BLaER1 treated with 17β-estradiol and CSF1 and Interleukin-3, amounts not matched to agents 10 nM and 100 nM (cell line): Measurements from ENCODE around the gene STAM.

Experiments
- H3K27ac ChIP-seq, 11 experiments: shearing (Covaris generic); formaldehyde crosslinking; 2 replicates each; pipeline ENCODE4 v1.8.1; 2022
- H3K27me3 ChIP-seq, 11 experiments: shearing (Covaris generic); formaldehyde crosslinking; 2 replicates each; pipeline ENCODE4 v1.8.1; 2022
- H3K36me3 ChIP-seq, 11 experiments: shearing (Covaris generic); formaldehyde crosslinking; 2 replicates each; pipeline ENCODE4 v1.8.1; 2022
- H3K4me1 ChIP-seq, 10 experiments: shearing (Covaris generic); formaldehyde crosslinking; 2 replicates each; pipeline ENCODE4 v1.8.1; 2022
- H3K4me2 ChIP-seq, 11 experiments: shearing (Covaris generic); formaldehyde crosslinking; 2 replicates each; pipeline ENCODE4 v1.8.1; 2022
- H3K4me3 ChIP-seq, 10 experiments: shearing (Covaris generic); formaldehyde crosslinking; 2 replicates each; pipeline ENCODE4 v1.8.1; 2022
- H3K9ac ChIP-seq, 11 experiments: shearing (Covaris generic); formaldehyde crosslinking; 2 replicates each; pipeline ENCODE4 v1.8.1; 2022
- H3K9me3 ChIP-seq, 11 experiments: shearing (Covaris generic); formaldehyde crosslinking; replicated peaks in 1 of 11; 2 replicates each; pipeline ENCODE4 v1.8.1; 2022
- H4K20me1 ChIP-seq, 11 experiments: shearing (Covaris generic); formaldehyde crosslinking; 2 replicates each; pipeline ENCODE4 v1.8.1; 2022
- Cebpa-rat ChIP-seq, 11 experiments: shearing (Covaris generic); IDR thresholded peaks; 2 replicates each; pipeline ENCODE4 v1.8.1; 2022

STAM gene

DNA sequence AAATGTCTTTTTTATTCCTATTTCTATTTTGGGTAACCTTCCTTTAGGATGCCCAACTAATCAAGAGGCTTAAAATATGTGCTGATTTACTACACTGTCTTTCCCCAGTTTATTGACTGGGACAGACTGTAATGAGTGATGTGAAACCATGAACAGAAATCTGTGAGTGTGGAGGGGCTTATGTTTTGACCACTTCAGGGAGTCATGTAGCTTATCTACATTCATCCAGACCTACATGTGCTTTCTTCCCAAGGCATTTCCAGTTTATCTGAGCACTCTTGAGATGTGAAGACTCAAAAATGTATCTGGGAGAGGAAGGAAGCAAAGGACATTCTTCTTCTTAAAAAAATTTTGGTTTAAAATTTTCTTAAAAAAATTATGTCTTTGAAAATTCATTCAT is 45.2 kb downstream of the STAM start:
- no peak overlapping the region for H3K4me2 ChIP-seq
- no peaks in the 10 kb centered on the region for H3K27me3 ChIP-seq
- TF ChIP-seq Cebpa-rat (IDR thresholded peaks at IDR 0.05): no peak
- peaks cover 0 to 12% (median 2%) of the 10 kb centered on the region in 10 experiments; a peak in 9 of 20 replicates for H3K4me1 ChIP-seq
- H3K27ac ChIP-seq: no peak overlapping the region
- no peak overlapping the region for H3K9ac ChIP-seq
- peaks cover 48 to 99% (median 76%) of the 10 kb centered on the region in 11 experiments for H3K36me3 ChIP-seq
- peaks cover 0 to 30% (median 2%) of the 10 kb centered on the region in 11 experiments; a peak in 7 of 22 replicates for H4K20me1 ChIP-seq
- H3K4me3 ChIP-seq: no peak overlapping the region
- H3K9me3 ChIP-seq: peaks cover 0 to 6% (median under 1%) of the 10 kb centered on the region in 11 experiments; a peak in 4 of 22 replicates

DNA sequence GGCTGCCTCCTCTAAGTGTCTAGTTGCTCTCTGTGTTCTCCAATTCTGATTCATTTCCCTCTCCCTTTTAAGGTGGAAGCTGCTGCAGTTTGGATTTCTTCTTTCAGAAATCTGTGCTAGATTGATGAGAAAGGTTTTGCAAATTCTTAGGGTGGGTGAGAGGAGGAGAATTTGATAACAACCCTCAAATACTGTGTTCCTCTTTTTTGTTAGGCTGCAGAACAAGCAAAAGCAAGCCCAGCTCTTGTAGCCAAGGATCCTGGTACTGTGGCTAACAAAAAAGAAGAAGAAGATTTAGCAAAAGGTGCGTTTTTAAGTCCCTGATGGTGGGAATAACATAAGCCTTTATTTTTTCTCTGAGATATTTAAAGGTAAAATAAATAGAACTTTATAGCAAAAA is 49.1 kb downstream of the STAM start:
- no peak overlapping the region; a peak in 1 of 22 replicates for H3K27ac ChIP-seq
- peaks cover 0 to 15% (median 0%) of the 10 kb centered on the region in 11 experiments; a peak in 3 of 22 replicates for H4K20me1 ChIP-seq
- H3K36me3 ChIP-seq: peaks cover 62 to 99% (median 75%) of the 10 kb centered on the region in 11 experiments
- H3K9ac ChIP-seq: no peak overlapping the region
- peaks cover 0 to 12% (median 2%) of the 10 kb centered on the region in 10 experiments; a peak in 9 of 20 replicates for H3K4me1 ChIP-seq
- H3K4me3 ChIP-seq: no peak overlapping the region
- no peak overlapping the region; a peak in 1 of 22 replicates for H3K4me2 ChIP-seq
- no peaks in the 10 kb centered on the region for H3K27me3 ChIP-seq
- H3K9me3 ChIP-seq: no peaks in the 10 kb centered on the region
- no peak for TF ChIP-seq Cebpa-rat (IDR thresholded peaks at IDR 0.05)

DNA sequence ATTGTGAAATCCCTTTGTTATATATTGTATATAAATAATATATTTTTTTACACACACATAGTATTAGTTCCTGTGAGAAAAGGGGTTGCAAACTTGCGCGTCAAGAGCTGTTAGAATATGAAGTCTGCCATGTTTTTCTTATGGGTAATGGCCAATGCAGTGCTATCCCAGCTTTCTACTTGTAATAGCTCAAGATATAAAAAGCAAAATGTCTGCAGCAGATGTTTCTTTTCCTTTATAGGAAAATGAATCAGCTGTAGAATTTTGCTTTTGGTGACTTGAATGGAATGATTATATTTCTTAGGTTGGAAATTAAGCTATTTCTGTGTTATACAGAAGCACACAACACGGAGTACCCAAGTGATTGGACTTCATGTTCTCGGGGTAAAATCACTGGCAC is 54.7 kb downstream of the STAM start:
- H3K4me2 ChIP-seq: no peak overlapping the region
- H3K9me3 ChIP-seq: peaks cover 0 to 8% (median 4%) of the 10 kb centered on the region in 11 experiments; a peak in 7 of 22 replicates
- H3K27ac ChIP-seq: no peak overlapping the region
- H3K27me3 ChIP-seq: no peaks in the 10 kb centered on the region
- no peak overlapping the region for H3K9ac ChIP-seq
- no peak overlapping the region for H3K4me3 ChIP-seq
- no peaks in the 10 kb centered on the region for H3K4me1 ChIP-seq
- no peak for TF ChIP-seq Cebpa-rat (IDR thresholded peaks at IDR 0.05)
- no peaks in the 10 kb centered on the region; a peak in 1 of 22 replicates for H4K20me1 ChIP-seq
- peaks cover 63 to 99% (median 85%) of the 10 kb centered on the region in 11 experiments for H3K36me3 ChIP-seq

DNA sequence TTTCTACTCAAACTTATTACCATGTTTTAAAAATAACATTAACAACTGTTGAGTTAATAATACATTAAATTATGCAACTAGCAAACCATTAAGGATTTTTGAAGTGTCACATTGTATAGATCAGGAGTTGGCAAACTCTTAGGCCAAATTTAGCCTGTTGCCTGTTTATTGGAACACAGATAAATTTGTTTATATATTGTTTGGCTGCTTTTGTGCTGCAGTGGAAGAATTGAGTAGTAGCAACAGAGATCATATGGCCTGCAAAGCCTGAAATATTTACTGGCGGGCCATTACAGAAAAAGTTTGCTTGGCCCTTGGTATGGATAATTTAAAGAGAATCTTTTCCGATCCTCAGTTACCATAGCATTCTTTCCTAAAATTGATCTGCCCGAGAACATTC is 57.4 kb downstream of the STAM start:
- H3K4me1 ChIP-seq: no peaks in the 10 kb centered on the region
- H3K4me2 ChIP-seq: no peak overlapping the region
- H3K27ac ChIP-seq: no peak overlapping the region
- H3K36me3 ChIP-seq: peaks cover 70 to 99% (median 89%) of the 10 kb centered on the region in 11 experiments
- H3K9me3 ChIP-seq: peaks cover 0 to 8% (median 4%) of the 10 kb centered on the region in 11 experiments; a peak in 7 of 22 replicates
- no peaks in the 10 kb centered on the region for H3K27me3 ChIP-seq
- no peak overlapping the region for H3K9ac ChIP-seq
- no peaks in the 10 kb centered on the region; a peak in 1 of 22 replicates for H4K20me1 ChIP-seq
- H3K4me3 ChIP-seq: no peak overlapping the region
- no peak for TF ChIP-seq Cebpa-rat (IDR thresholded peaks at IDR 0.05)

DNA sequence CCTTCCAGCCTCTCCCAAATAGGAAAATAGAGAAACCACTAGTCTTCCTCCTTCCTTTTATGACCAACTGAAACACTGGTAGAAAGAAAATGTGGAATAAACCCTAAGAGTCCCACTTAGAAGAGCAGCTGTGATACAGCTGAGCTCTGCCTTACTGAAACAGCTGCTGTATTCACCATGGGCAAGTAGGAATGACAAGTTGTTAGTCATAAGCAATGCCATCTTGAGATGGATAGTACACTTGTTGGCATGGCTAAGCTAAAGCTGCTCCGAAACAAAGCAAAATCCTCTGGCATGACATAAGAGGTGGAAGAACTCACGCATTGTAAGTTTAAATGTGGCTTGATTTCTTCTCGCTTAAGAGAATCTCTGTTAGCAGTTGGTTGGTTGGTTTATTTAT is 59.8 kb downstream of the STAM start:
- Histone ChIP-seq H3K4me1 (no peaks in the 10 kb centered on the region), H3K9ac (no peak overlapping the region), H3K4me3 (no peak overlapping the region), H3K27me3 (no peaks in the 10 kb centered on the region), H3K27ac (no peak overlapping the region), H3K36me3 (peaks cover 77 to 99% (median 92%) of the 10 kb centered on the region in 11 experiments), H3K9me3 (peaks cover 0 to 8% (median 4%) of the 10 kb centered on the region in 11 experiments; a peak in 7 of 22 replicates), H4K20me1 (no peaks in the 10 kb centered on the region), H3K4me2 (no peak overlapping the region)
- no peak for TF ChIP-seq Cebpa-rat (IDR thresholded peaks at IDR 0.05)

DNA sequence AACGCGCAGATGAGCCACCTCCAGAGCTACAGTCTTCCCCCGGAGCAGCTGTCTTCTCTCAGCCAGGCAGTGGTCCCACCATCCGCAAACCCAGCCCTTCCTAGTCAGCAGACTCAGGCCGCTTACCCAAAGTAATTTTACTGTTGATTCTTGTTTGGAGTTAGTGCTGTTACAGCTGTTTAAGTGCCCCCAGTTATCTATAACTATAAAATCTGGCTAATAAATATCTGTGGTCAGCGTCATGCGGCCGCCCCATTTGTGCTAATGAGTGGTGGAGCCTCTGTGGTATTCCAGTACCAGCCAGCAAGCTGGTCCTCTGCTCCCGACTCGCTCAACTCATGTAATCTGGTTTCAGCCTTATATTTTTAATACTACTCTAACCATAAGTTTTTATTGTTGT is 64.9 kb downstream of the STAM start:
- no peaks in the 10 kb centered on the region for H3K27me3 ChIP-seq
- peaks cover 89 to 100% (median 94%) of the 10 kb centered on the region in 11 experiments for H3K36me3 ChIP-seq
- no peak overlapping the region for H3K27ac ChIP-seq
- TF ChIP-seq Cebpa-rat (IDR thresholded peaks at IDR 0.05): no peak
- H3K4me1 ChIP-seq: peaks cover 0 to 9% (median 6%) of the 10 kb centered on the region in 10 experiments; a peak in 11 of 20 replicates
- no peaks in the 10 kb centered on the region for H4K20me1 ChIP-seq
- no peak overlapping the region for H3K4me2 ChIP-seq
- H3K4me3 ChIP-seq: no peak overlapping the region
- no peaks in the 10 kb centered on the region for H3K9me3 ChIP-seq
- no peak overlapping the region for H3K9ac ChIP-seq

DNA sequence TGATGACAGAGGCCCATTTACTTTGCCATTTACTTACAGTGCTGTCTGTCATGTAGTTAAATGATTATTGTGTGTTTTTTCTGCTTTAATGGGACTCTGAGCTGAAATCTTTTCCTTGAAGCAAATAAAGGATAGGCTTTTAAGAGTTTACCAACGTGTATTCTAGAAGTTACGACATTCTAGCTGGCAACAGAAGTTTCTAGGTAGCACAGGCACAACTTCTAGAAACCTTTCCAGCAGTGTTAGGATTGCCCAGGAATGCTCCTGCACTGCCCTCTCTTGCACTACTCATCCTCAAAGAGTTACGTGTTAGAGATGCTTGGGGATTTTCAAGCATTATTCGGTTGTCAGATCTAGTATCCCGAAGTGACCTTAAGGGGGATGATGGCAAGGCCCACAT is 65.5 kb downstream of the STAM start:
- Histone ChIP-seq H3K27me3 (no peaks in the 10 kb centered on the region), H3K36me3 (peaks cover 89 to 100% (median 94%) of the 10 kb centered on the region in 11 experiments), H3K4me1 (peaks cover 0 to 9% (median 6%) of the 10 kb centered on the region in 10 experiments; a peak in 11 of 20 replicates), H3K27ac (no peak overlapping the region), H3K4me2 (no peak overlapping the region), H3K9me3 (no peaks in the 10 kb centered on the region), H4K20me1 (no peaks in the 10 kb centered on the region), H3K9ac (no peak overlapping the region), H3K4me3 (no peak overlapping the region)
- no peak for TF ChIP-seq Cebpa-rat (IDR thresholded peaks at IDR 0.05)

DNA sequence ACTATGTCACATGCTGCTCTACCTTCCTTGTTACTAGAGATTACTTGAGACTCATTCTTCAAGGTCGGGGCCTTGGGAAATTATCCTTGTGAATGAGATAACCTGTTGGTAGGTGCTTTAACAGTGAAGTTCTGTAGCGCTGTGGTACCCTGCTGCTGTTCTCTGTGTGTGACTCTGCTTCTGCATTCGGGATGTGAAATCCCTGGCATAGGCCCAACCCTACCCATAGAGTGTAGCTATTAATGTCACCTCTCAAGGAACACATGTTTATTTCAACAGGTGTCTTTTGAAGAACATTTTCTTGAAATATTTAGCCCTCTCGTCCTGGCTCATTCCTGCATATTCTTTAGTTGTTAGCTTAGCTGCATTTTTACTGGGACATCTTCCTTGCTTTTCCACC is 66.2 kb downstream of the STAM start:
- peaks cover 89 to 100% (median 96%) of the 10 kb centered on the region in 11 experiments for H3K36me3 ChIP-seq
- no peak for TF ChIP-seq Cebpa-rat (IDR thresholded peaks at IDR 0.05)

DNA sequence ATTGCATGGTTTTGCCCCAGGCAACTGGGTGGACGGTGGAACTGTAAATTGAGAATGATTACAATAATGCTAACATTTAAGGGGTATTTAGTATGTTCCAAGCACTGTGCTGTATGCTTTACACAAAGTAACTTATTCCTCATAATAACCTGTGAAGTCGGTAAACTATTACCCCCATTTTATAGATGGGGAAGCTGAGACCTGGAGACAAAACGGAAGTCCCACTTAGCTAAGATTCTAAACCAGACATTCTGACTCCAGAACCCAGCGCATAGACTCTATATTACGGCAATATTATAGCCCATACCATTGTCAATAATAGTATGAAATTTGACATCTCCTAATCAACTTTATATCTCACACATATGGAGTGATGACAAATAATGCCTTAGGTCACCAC is 68.1 kb downstream of the STAM start:
- no peak for TF ChIP-seq Cebpa-rat (IDR thresholded peaks at IDR 0.05)
- peaks cover under 1 to 5% (median 4%) of the 10 kb centered on the region in 11 experiments; a peak in 15 of 22 replicates for H3K9me3 ChIP-seq
- no peaks in the 10 kb centered on the region for H4K20me1 ChIP-seq
- H3K4me3 ChIP-seq: no peak overlapping the region
- peaks cover 90 to 100% (median 95%) of the 10 kb centered on the region in 11 experiments for H3K36me3 ChIP-seq
- H3K9ac ChIP-seq: no peak overlapping the region
- H3K4me2 ChIP-seq: no peak overlapping the region
- H3K4me1 ChIP-seq: peaks cover 0 to 9% (median 6%) of the 10 kb centered on the region in 10 experiments; a peak in 11 of 20 replicates
- H3K27ac ChIP-seq: no peak overlapping the region
- H3K27me3 ChIP-seq: no peaks in the 10 kb centered on the region

More for the DNA sequence above, 66.2 kb downstream of the STAM start:
- H3K27me3 ChIP-seq: no peaks in the 10 kb centered on the region
- no peaks in the 10 kb centered on the region for H3K9me3 ChIP-seq
- H3K4me2 ChIP-seq: no peak overlapping the region
- peaks cover 0 to 9% (median 6%) of the 10 kb centered on the region in 10 experiments; a peak in 11 of 20 replicates for H3K4me1 ChIP-seq
- no peak overlapping the region for H3K27ac ChIP-seq
- no peak overlapping the region for H3K9ac ChIP-seq
- no peaks in the 10 kb centered on the region for H4K20me1 ChIP-seq
- H3K4me3 ChIP-seq: no peak overlapping the region
